NOMO-1 (cell line): ENCODE measurements around the gene LSM10.

Experiments used
- DNase-seq, 2 experiments: peaks; one replicate each; lab custom pipeline; 2025; ENCODE audit not compliant: unreplicated experiment in 2 of 2; lab: John Stamatoyannopoulos, UW

Gene LSM10

GRCh38 chr1:36411674-36412648 is 14.3 kb upstream of the LSM10 start:
- peak in 1 of 2 experiments; percentile 10 for DNase-seq

- no peak for DNase-seq
These were observed 10.8 kb upstream of the LSM10 start for GRCh38 chr1:36408479-36408878.

- DNase-seq: no peak
These were observed 8.7 kb upstream of the LSM10 start for GRCh38 chr1:36406440-36406839.

- no peak for DNase-seq
These were observed 4.8 kb upstream of the LSM10 start for GRCh38 chr1:36402504-36402890.

- no peak for DNase-seq
These were observed 4.1 kb upstream of the LSM10 start for GRCh38 chr1:36401602-36402503.

- peak; percentile 92 to 95 for DNase-seq
These were observed 3.3 kb upstream of the LSM10 start for GRCh38 chr1:36400825-36401601.

GRCh38 chr1:36400514-36400824 is 2.8 kb upstream of the LSM10 start:
- DNase-seq: no peak

GRCh38 chr1:36398370-36398977 is 766 bp upstream of the LSM10 start:
- no peak for DNase-seq

GRCh38 chr1:36397083-36397377 is 678 bp downstream of the LSM10 start:
- DNase-seq: peak in 1 of 2 experiments; percentile 41

- no peak for DNase-seq
These were observed 1.3 kb downstream of the LSM10 start for GRCh38 chr1:36396359-36396758.

GRCh38 chr1:36393686-36394085 is 4.0 kb downstream of the LSM10 start:
- no peak for DNase-seq

GRCh38 chr1:36392836-36393235 is 4.9 kb downstream of the LSM10 start:
- DNase-seq: no peak

- no peak for DNase-seq
These were observed 6.4 kb downstream of the LSM10 start for GRCh38 chr1:36391271-36391670.

- DNase-seq: no peak
These were observed 7.3 kb downstream of the LSM10 start for GRCh38 chr1:36390411-36390810.

GRCh38 chr1:36389999-36390398 is 7.7 kb downstream of the LSM10 start:
- peak in 1 of 2 experiments; percentile 28 for DNase-seq

GRCh38 chr1:36389261-36389660 is 8.4 kb downstream of the LSM10 start:
- no peak for DNase-seq

GRCh38 chr1:36387141-36387949 is 10.4 kb downstream of the LSM10 start:
- DNase-seq: peak; percentile 52 to 69

GRCh38 chr1:36386265-36387140 is 11.2 kb downstream of the LSM10 start:
- peak; percentile 98 to 99 for DNase-seq
